ENCODE measurements around the gene KCNJ10. TPM values are rescaled to one million over a fixed set of nuclear protein-coding genes. Genes with fewer than 3 reads are reported as not detected.
A peak's percentile ranks its signal among the peaks of the same experiment; 100 is the strongest.

Gene KCNJ10
- total RNA-seq, 1 donor from 2014 or later = not detected

DNA sequence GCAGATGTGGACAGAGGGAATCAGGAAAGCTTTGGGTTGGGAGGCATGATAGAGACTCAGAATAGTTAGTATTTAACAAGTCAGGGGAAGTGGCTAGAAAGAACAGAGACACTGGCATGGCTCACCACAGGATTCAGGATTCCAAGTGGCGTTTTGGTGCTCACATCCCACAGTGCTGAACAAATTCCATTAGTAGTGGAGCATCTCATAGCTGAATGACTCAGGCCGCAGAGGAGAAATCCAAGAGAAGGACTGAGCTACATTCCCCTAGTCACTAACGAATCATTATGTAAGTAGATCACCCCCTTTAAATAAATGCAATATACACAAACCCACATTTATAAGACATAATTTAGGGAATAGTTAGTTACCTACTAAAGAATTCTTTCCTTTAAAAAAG is 6.3 kb upstream of the KCNJ10 start:
- Histone ChIP-seq H3K27ac (no peak overlapping the region), H3K36me3 (no peaks in the 10 kb centered on the region), H3K4me1 (no peaks in the 10 kb centered on the region), H3K27me3 (peaks cover 39% of the 10 kb centered on the region), H3K4me3 (no peak overlapping the region), H3K9me3 (no peaks in the 10 kb centered on the region)
- no peak for ATAC-seq
- peak; percentile 3 for DNase-seq
- intact Hi-C loops (cut with DNase I) = no loop called here
- TF ChIP-seq, protein P1, sequence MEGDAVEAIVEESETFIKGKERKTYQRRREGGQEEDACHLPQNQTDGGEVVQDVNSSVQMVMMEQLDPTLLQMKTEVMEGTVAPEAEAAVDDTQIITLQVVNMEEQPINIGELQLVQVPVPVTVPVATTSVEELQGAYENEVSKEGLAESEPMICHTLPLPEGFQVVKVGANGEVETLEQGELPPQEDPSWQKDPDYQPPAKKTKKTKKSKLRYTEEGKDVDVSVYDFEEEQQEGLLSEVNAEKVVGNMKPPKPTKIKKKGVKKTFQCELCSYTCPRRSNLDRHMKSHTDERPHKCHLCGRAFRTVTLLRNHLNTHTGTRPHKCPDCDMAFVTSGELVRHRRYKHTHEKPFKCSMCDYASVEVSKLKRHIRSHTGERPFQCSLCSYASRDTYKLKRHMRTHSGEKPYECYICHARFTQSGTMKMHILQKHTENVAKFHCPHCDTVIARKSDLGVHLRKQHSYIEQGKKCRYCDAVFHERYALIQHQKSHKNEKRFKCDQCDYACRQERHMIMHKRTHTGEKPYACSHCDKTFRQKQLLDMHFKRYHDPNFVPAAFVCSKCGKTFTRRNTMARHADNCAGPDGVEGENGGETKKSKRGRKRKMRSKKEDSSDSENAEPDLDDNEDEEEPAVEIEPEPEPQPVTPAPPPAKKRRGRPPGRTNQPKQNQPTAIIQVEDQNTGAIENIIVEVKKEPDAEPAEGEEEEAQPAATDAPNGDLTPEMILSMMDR (IDR thresholded peaks at IDR 0.05) = no peak

DNA sequence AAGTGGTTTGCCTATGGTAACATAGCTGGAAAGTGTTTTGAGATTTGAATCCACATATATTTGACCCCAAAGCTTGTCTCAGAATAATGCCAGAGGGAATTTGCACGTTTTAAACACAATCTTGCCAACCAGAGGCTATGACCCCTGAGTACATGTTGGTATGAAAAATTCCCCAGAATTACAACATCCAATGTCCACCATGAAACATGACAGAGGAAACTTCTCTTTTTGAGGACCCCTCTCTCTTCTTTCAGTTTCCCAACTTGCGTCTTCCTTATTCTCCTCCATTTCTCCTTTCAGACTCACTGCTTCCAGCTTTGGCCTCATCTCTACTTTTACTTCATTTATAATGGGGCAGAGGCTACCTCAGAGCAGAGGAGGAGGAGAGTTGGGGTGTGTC is 5.9 kb upstream of the KCNJ10 start:
- H3K27me3 ChIP-seq = peaks cover 34% of the 10 kb centered on the region
- H3K9me3 ChIP-seq = no peaks in the 10 kb centered on the region
- no peak overlapping the region for H3K27ac ChIP-seq
- intact Hi-C loops (cut with DNase I) = no loop called here
- TF ChIP-seq, protein P1 (IDR thresholded peaks at IDR 0.05) = no peak
- peaks cover 2% of the 10 kb centered on the region for H3K4me1 ChIP-seq
- no peak for ATAC-seq
- no peak overlapping the region for H3K4me3 ChIP-seq
- H3K36me3 ChIP-seq = no peaks in the 10 kb centered on the region
- DNase-seq = no peak

DNA sequence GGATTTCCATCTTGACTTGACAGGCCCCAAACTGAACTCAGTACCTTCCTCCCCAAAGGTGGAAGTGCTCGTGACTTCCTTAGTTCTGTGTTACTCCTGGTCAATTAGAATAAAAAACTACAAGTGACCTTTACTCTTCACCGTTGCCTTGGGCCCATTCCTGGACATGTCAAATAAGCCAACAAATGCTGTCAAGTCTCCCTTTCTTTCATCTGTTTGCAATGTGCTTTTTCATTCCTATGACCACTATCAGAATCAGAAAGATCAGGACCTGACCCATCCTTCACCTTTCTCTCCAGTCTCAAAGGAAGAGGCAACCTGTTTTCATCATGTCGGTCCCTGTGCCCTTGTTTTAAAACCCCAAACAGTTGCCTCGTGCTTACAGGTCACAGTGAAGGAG is 4.9 kb upstream of the KCNJ10 start:
- ATAC-seq (no peak), DNase-seq (no peak)
- H3K4me1 ChIP-seq = peaks cover 5% of the 10 kb centered on the region
- H3K36me3 ChIP-seq = no peaks in the 10 kb centered on the region
- H3K27me3 ChIP-seq = peaks cover 25% of the 10 kb centered on the region
- TF ChIP-seq, protein P1 (IDR thresholded peaks at IDR 0.05) = no peak
- H3K4me3 ChIP-seq = no peak overlapping the region
- no peaks in the 10 kb centered on the region for H3K9me3 ChIP-seq
- no peak overlapping the region for H3K27ac ChIP-seq
- intact Hi-C loops (cut with DNase I) = no loop called here

DNA sequence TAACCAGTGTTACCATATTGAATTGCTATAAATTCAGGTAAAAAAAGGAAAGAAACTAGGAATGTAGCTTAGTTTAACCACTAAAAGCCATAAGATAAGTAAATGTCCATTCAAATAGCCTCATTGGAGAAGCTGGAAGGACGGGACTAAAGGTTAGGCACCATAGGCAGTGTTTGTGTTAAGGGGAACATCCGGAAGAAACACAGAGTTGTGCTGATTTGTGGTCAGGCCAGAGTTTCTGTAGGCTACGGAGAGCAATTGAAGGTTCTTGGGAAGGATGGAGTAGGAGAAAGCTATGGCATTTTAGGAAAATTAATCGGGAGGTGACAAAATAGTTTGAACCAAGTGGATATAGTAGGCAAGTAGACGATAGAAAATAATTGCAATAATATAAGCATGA is 1.3 kb upstream of the KCNJ10 start:
- Histone ChIP-seq H3K36me3 (no peaks in the 10 kb centered on the region), H3K9me3 (no peaks in the 10 kb centered on the region), H3K4me1 (peaks cover 5% of the 10 kb centered on the region), H3K4me3 (no peak overlapping the region), H3K27me3 (no peaks in the 10 kb centered on the region), H3K27ac (no peak overlapping the region)
- intact Hi-C loops (cut with DNase I) = no loop called here
- TF ChIP-seq, protein P1 (IDR thresholded peaks at IDR 0.05) = no peak
- ATAC-seq (no peak), DNase-seq (no peak)

DNA sequence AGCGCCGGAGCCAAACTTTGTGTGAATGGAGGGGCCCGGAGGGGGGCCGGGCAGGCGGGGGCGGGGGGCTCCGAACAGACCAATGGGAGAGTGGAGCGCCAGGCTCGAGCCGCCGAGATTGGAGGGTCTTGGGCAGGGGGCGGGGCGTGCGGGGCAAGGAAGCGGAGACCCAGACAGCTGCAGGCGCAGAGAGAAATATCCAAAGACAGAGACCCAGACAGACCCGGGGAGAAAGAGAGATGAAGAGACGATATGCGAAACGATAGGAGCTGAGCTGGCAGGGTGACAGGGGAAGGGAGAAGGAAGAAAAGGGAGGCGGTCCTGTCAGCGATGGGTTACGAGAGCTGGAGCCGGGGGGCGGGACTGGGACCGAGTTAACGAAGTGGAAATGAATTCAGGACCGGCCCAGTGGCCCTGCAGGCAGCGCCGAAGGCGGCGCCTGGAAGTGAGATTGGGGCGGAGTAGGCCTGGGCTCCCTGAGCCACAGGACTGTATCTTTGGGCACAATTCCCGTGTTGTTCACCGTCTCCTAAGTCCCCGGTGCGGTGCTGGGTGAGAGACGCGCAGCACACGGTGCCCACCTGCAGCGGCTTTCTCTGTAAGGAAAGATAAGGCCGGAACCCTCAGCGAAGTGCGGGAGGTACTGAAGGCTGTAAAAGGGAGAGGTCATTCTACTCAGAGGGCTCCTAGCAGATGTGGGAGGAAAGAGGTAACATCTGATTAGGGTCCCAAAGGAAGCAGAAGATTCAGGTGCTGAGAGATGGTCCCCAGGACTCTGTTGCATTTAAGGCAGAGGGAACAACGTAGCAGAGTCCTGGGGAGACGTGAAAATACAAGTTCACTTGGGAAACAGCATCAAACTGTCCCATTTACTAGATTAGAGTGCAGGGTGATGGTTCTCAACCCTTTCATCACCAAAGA is 543 bp upstream of the KCNJ10 start:
- Histone ChIP-seq H3K4me1 (peaks cover 5% of the 10 kb centered on the region), H3K9me3 (no peaks in the 10 kb centered on the region), H3K36me3 (no peaks in the 10 kb centered on the region), H3K27me3 (no peaks in the 10 kb centered on the region), H3K4me3 (peak overlapping the region; percentile 50), H3K27ac (no peak overlapping the region)
- DNase-seq (peak; percentile 88), ATAC-seq (peak; percentile 91)
- TF ChIP-seq, protein P1 (IDR thresholded peaks at IDR 0.05) = no peak
- intact Hi-C loops (cut with DNase I) = no loop called here
